Measurements from ENCODE around the gene TREH. TPM values are rescaled to one million over a fixed set of nuclear protein-coding genes. Genes with fewer than 3 reads are reported as not detected.
"Not testable (repeated sequence)": the region's sequence is repeated elsewhere in the genome, so short reads cannot be mapped to it uniquely, and the experiment has no call there.

The TREH gene
- total RNA-seq, 1 experiment from 2014 or later: not detected

- Mint-ChIP-seq H3K9me3 (ENCODE audit: unreplicated experiment) (no peaks in the 10 kb centered on the region), H3K27ac (ENCODE audit: low read depth, unreplicated experiment) (no peak overlapping the region), H3K4me3 (ENCODE audit: unreplicated experiment) (no peak overlapping the region), H3K27me3 (ENCODE audit: insufficient read depth, unreplicated experiment) (no peaks in the 10 kb centered on the region), H3K36me3 (ENCODE audit: insufficient read depth, unreplicated experiment) (peaks cover 11% of the 10 kb centered on the region), H3K4me1 (ENCODE audit: insufficient read depth, unreplicated experiment) (peaks cover 25% of the 10 kb centered on the region)
- CTCF ChIA-PET: interaction anchor here (1.3 kb wide), 1 partner anchor 25 kb away, joined by 6 read pairs; no protein-coding TSS in a partner anchor
- DNase-seq (ENCODE audit: unreplicated experiment): no peak
- BruUV-seq (replicated peaks): no TSS peak
- TF ChIP-seq, protein P1, sequence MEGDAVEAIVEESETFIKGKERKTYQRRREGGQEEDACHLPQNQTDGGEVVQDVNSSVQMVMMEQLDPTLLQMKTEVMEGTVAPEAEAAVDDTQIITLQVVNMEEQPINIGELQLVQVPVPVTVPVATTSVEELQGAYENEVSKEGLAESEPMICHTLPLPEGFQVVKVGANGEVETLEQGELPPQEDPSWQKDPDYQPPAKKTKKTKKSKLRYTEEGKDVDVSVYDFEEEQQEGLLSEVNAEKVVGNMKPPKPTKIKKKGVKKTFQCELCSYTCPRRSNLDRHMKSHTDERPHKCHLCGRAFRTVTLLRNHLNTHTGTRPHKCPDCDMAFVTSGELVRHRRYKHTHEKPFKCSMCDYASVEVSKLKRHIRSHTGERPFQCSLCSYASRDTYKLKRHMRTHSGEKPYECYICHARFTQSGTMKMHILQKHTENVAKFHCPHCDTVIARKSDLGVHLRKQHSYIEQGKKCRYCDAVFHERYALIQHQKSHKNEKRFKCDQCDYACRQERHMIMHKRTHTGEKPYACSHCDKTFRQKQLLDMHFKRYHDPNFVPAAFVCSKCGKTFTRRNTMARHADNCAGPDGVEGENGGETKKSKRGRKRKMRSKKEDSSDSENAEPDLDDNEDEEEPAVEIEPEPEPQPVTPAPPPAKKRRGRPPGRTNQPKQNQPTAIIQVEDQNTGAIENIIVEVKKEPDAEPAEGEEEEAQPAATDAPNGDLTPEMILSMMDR (IDR thresholded peaks at IDR 0.05; ENCODE audit: unreplicated experiment): no peak
- intact Hi-C loops (cut with micrococcal nuclease): no loop called here
- POLR2A ChIA-PET: interaction anchor here (0.6 to 1.5 kb wide), 4 partner anchors 15 to 304 kb away, joined by 3 to 11 read pairs (median 5); partner anchors contain the start of gene TRAPPC4
Observed at GRCh38 chr11:118714816-118715215, 35.4 kb upstream of the TREH start.

- POLR2A ChIA-PET: interaction anchor here (0.7 kb wide), 1 partner anchor 9 kb away, joined by 4 read pairs; no protein-coding TSS in a partner anchor
- H3K27ac Mint-ChIP-seq (ENCODE audit: low read depth, unreplicated experiment); H3K27me3 Mint-ChIP-seq (ENCODE audit: insufficient read depth, unreplicated experiment); intact Hi-C loops (cut with micrococcal nuclease); BruUV-seq (replicated peaks); H3K4me3 Mint-ChIP-seq (ENCODE audit: unreplicated experiment); H3K9me3 Mint-ChIP-seq (ENCODE audit: unreplicated experiment); CTCF ChIA-PET; DNase-seq (ENCODE audit: unreplicated experiment): not testable (repeated sequence)
- Mint-ChIP-seq H3K36me3 (ENCODE audit: insufficient read depth, unreplicated experiment) (peaks cover 11% of the 10 kb centered on the region), H3K4me1 (ENCODE audit: insufficient read depth, unreplicated experiment) (peaks cover 21% of the 10 kb centered on the region)
Observed at GRCh38 chr11:118714416-118714815, 35.0 kb upstream of the TREH start.

- Mint-ChIP-seq H3K4me1 (ENCODE audit: insufficient read depth, unreplicated experiment) (no peaks in the 10 kb centered on the region), H3K9me3 (ENCODE audit: unreplicated experiment) (no peaks in the 10 kb centered on the region), H3K4me3 (ENCODE audit: unreplicated experiment) (no peak overlapping the region), H3K36me3 (ENCODE audit: insufficient read depth, unreplicated experiment) (peaks cover 6% of the 10 kb centered on the region), H3K27me3 (ENCODE audit: insufficient read depth, unreplicated experiment) (no peaks in the 10 kb centered on the region), H3K27ac (ENCODE audit: low read depth, unreplicated experiment) (no peak overlapping the region)
- DNase-seq (ENCODE audit: unreplicated experiment): no peak
- ChIA-PET CTCF (no interaction called here), POLR2A (no interaction called here)
- TF ChIP-seq, protein P1 (IDR thresholded peaks at IDR 0.05; ENCODE audit: unreplicated experiment): no peak
- BruUV-seq (replicated peaks): no TSS peak
- intact Hi-C loops (cut with micrococcal nuclease): no loop called here
Observed at GRCh38 chr11:118708296-118708695, 28.8 kb upstream of the TREH start.

DNA sequence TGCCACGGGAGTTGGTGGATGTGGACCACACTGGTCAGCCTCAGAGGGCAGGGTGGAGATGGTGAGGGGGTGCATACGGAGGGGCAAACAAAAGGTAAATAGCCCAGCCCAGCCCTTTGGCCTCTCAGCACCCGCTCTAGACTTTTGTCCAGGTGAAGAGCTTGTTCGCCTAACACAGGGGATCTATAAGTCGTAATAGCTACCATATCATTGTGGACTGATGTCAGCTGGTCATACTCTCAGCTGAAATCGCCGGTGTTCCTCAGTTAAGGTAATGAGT lies 27.0 kb upstream of the TREH start:
- Mint-ChIP-seq H3K36me3 (ENCODE audit: insufficient read depth, unreplicated experiment) (peaks cover 6% of the 10 kb centered on the region), H3K27me3 (ENCODE audit: insufficient read depth, unreplicated experiment) (no peaks in the 10 kb centered on the region), H3K9me3 (ENCODE audit: unreplicated experiment) (no peaks in the 10 kb centered on the region), H3K27ac (ENCODE audit: low read depth, unreplicated experiment) (no peak overlapping the region), H3K4me3 (ENCODE audit: unreplicated experiment) (no peak overlapping the region), H3K4me1 (ENCODE audit: insufficient read depth, unreplicated experiment) (no peaks in the 10 kb centered on the region)
- intact Hi-C loops (cut with micrococcal nuclease): no loop called here
- POLR2A ChIA-PET: interaction anchor here (0.6 to 2.1 kb wide), 2 partner anchors 10 to 1673 kb away, joined by 3 to 9 read pairs; no protein-coding TSS in a partner anchor
- CTCF ChIA-PET: no interaction called here
- no TSS peak for BruUV-seq (replicated peaks)
- TF ChIP-seq, protein P1 (IDR thresholded peaks at IDR 0.05; ENCODE audit: unreplicated experiment): no peak
- no peak for DNase-seq (ENCODE audit: unreplicated experiment)
